GM18873 (cell line): ENCODE measurements around the gene TRABD.

Experiments
- ATAC-seq: cut with Tn5 transposase; IDR thresholded peaks from one replicate; pipeline ENCODE4 v1.9.1; 2021; ENCODE audit warnings: mild to moderate bottlenecking, moderate library complexity, moderate number of reproducible peaks; ENCODE audit not compliant: unreplicated experiment, low FRiP score

The TRABD gene

DNA sequence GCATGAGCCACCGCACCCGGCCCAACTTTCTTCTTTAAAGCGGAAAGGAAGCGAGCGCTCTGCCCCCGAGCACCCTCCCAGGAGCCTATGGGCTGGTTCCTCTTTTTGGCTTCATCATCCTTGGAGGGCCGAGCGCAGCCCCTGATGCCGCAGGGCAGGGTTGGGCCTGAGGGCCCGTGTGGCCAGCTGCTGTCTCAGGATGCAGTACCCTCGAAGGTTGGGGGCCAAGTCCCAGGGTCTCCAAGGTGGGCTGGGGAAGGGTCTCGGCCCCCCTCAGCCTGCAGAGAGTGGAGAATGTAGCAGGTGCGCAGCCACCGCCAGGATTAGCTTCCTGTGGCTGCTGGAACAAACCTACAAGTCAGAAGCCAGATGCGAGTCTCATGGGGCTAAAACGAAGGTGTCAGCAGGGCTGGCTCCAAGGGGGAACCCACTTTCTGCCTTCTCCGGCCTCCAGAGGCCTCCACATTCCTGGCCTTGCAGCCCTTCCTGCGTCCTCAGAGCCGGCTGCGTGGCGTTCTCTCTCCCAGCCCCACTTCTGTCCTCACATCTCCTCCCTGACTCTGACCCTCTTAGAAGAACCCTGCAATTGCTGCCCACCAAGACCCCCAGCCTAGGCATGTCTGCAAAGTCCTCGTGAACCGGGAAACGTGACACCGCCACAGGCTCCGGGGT, 12.3 kb upstream of the TRABD start:
- no peak for ATAC-seq

DNA sequence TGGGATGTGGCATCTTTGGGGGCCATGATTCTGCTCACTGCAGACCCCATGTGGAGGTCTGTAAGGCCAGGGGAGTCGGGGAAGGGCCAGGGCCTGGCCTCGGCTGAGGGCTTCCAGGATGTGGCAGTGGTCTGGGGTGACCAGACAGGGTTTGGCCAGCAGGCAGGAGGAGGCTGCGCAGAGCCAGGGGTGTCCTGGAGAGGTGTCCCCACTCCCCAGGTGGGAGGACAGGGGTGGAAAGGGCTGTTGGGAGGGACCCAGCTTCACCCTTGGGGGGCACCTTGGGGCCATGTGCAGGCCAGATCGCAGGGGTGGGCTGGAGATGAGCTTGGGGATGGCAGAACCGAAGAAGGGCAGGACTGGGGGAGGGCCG, 11.7 kb upstream of the TRABD start:
- no peak for ATAC-seq

DNA sequence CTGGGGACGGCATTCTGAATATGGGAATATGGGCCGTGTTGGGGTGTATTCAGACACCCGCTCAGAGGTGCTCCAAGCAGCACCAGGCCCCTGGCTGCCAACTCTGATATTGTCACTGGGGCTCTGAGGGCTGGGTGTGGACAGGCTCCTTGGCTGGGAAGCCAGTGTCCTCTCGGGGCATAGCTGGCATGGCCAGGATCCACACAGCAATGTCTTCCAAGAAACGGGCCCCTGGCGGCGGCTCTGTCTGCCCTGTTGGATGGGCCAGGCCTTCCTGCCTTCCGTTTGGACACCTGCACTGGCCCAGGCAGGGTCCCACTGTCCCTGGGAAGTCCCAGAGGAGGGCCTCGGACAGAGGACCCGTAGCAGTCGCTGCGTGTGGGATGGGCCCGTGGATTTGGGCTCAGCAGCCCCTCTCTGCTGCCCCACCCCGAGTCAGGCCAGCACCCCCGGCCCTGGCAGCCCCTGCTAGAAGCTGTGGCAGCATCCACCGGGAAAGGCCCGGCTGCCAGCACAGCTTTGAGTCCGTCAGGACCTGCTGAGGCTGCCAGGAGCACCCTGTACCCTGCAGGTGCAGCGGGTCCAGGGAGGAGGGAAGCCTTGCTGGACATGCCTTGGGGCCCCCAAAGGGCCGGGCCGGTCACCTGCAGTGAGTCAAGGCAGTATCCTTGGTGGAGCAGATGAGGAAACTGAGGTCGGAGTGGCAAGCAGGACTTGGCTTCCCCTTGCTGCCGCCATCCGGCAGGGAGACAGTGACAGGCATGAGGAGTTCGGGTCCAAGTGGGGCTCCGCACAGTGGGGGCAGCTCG, 11.1 kb upstream of the TRABD start:
- ATAC-seq = no peak

DNA sequence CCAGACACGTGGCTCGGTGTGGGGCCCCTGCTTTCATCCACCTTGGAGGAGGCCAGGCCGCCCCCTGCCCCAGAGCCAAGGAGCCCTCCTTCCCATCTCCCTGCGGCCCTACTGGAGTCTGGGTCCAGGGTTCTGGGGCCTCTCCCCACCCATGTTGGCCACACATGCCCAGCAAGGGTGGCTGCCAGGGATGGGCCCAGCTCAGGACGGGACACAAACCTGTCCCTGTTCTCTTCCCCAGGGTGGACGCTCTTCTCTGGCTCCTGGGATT, 10.6 kb upstream of the TRABD start:
- no peak for ATAC-seq

DNA sequence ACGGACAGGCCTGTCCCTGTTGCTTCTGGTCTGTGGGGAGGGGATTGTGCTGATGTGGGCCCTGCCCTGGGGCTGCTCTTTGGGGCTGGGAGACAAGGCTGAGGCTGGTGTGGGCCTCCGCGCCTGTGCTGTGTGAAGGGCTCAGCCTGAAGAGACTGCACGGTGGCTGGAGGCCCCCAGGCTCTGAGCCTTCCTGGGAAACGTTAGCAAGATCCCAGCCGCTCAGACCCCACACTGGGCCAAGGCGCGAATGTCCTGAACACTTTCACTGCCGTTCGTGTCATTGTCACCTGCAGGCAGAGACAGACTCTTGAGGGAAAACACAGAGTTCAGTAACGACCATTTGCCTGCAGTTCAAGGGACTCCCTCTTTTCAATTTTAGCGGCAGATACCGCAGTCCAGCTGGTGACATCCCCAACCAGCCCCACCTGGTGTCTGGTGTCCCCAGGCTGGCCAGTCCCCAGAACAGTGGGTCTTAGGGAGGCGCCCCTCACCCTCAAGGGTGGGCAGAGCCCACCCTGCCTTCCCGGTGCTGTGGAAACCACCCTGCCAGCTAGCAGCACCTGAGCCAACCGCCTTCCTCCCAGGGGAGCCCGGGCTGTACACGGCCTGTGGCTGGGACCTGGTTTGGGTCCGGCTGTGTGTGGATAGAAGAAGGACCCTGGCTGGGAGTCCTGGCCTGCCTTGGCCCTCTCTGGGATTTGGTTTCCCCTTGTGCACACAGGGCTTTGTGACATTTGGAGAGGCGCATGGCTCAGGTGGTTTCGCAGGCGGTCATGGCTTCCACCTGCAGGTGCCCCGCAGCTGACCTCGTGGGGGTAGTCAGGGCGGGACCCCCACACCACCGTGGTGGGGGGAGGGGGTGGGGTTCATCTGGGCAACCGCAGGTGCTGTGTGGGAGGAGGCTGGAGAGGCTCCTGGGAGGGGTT, 9.5 kb upstream of the TRABD start:
- no peak for ATAC-seq

DNA sequence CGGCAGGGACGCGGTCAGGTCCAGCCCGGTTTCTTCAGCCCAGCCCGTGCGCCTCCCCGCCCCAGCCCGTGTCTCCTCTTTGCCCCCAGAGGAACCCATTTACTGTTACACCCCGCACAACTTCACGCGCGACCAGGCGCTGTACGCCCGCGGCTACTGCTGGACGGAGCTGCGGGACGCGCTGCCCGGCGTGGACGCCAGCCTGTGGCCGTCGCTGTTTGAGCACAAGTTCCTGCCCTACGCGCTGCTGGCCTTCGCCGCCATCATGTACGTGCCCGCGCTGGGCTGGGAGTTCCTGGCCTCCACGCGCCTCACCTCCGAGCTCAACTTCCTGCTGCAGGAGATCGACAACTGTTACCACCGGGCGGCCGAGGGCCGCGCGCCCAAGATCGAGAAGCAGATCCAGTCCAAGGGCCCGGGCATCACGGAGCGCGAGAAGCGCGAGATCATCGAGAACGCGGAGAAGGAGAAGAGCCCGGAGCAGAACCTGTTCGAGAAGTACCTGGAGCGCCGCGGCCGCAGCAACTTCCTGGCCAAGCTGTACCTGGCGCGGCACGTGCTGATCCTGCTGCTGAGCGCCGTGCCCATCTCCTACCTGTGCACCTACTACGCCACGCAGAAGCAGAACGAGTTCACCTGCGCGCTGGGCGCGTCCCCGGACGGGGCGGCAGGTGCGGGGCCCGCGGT, 8.7 kb upstream of the TRABD start:
- ATAC-seq = no peak

DNA sequence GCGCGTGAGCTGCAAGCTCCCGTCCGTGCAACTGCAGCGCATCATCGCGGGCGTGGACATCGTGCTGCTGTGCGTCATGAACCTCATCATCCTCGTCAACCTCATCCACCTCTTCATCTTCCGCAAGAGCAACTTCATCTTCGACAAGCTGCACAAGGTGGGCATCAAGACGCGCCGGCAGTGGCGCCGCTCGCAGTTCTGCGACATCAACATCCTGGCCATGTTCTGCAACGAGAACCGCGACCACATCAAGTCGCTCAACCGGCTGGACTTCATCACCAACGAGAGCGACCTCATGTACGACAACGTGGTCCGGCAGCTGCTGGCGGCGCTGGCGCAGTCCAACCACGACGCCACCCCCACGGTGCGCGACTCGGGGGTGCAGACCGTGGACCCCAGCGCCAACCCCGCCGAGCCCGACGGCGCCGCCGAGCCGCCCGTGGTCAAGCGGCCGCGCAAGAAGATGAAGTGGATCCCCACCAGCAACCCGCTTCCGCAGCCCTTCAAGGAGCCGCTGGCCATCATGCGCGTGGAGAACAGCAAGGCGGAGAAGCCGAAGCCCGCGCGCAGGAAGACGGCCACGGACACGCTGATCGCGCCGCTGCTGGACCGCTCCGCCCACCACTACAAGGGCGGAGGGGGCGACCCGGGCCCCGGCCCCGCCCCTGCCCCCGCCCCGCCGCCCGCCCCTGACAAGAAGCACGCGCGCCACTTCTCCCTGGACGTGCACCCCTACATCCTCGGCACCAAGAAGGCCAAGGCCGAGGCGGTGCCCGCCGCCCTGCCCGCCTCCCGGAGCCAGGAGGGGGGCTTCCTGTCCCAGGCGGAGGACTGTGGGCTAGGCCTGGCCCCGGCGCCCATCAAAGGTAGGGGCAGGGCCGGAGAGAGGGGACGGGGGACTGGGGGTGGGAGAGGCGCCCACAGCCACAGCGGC, 7.9 kb upstream of the TRABD start:
- ATAC-seq = no peak

DNA sequence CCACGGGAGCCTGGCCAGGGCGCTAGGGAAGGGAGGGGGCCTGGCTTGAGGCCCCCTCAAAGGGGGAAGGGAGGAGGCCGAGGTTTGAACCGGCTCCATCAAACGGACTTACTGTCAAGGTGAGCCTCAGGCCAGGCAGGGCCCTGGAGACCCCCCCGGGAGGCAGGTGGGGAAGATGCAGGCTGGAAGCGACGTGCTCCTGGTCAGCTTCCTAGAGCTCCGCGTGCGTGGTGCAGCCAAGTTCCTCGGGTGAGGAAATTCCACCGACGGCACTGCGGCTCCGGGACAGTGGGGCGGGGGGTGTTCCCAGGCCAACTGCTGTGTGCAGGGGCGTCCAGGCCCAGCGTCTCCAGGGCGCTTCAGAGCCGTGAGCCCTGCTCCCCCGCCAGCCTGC, 7.2 kb upstream of the TRABD start:
- no peak for ATAC-seq

DNA sequence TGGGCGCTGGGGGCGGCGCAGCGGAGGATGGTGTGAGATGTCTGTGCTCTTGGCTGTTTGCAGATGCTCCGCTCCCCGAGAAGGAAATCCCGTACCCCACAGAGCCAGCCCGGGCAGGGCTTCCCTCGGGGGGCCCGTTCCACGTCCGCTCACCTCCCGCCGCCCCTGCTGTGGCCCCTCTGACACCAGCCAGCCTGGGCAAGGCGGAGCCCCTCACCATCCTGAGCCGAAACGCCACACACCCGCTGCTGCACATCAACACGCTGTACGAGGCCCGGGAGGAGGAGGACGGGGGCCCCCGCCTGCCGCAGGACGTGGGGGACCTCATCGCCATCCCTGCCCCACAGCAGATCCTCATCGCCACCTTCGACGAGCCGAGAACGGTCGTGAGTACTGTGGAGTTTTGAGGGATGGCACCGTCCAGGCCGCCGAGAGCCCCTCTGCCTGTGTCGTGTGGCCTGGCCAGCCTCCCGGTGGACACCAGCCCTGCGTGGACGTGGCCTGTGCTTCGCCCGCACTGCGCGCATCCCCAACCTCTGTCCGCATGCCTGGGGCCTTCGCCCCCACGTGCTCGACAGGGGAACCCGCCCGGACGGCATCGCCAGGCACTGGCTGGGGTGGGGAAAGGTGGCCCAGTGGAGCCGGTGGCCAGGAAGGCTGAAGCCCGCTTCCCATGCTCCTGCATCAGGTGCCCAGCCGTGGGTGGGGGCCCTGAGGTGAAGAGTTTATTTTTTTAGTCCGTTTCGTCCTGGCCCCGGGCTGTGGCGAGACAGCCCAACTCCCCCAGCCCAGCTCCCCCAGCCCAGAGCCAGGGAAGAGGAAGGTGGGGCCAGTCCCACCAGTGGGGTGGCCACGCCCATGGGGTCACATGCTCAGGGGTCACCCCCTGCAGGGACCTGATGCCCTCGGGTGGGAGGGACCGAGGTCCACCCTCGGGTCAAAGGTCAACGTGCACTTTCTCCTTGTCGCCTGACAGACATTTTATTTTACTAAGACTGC, 6.5 kb upstream of the TRABD start:
- ATAC-seq = no peak

DNA sequence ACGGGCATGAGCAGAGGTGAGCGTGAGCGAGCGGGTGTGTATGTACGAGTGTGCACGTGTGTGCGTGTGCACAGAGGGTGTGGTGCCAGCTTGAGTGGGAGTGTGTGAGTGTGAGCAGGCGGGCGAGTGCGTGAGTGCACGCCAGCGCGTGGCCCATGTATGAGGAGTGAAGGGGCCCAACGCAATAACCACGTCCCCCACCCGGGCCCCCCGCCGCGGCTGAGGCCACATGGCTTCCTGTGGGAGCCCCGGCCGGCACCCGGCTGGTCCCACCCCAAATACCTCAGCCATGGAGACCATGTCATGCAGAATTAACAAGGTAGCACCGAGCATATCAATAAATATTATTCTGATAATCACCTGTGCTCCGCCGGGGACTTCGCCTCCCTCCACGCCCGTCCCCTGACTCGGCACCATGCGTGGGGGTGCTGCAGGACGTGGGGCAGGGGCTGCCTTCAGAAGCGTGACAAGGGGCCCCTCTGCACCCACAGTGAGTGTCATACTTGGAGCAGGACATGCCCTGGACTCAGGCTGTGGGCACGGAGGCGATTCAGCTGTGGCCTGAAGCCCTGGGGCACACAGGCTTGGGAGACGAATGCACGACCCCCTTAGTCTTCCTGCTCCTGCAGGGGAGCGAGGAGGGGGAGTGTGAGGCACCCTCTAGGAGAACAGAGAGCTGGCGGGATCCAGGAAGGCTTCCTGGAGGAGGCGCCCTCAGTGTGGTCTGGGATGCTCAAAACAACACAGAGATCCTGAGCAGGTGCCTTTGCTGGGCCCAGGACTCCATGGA, 5.6 kb upstream of the TRABD start:
- no peak for ATAC-seq

DNA sequence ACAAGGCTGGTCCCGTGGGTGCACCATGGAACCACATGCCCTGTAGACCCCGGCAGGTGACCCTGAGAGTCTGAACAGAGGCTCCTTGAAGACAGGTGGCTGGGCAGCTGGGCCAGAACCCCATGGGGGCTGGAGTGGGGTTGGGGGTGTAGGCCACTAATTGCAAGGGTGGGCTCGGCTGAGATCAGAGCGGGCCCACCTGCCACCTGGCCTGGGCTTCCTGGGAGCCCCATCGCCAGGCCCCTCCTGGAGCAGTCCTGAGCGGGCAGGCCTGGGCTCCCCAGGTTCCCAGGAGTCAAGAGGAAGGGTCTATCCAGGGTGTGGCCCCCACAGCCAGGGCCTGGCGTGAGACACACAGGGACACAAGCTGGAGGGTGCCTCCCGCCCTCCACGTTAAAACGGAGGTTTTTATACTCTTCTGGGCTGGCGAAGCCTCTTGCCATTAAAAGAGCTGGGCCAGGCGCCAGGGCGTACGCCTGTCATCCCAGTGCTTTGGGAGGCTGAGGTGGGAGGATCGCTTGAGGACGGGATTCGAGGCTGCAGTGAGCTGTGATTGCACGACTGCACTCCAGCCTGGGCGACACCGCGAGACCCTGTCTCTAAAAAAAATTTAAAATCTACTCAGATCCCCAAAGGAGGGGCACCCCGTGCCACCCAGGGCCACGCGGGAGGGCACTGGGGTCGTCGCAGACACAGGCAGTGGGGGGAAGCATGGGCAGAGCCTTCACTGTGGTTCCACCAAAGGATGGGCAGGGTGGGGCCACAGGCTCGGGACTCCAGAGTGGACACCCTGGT, 4.8 kb upstream of the TRABD start:
- no peak for ATAC-seq

DNA sequence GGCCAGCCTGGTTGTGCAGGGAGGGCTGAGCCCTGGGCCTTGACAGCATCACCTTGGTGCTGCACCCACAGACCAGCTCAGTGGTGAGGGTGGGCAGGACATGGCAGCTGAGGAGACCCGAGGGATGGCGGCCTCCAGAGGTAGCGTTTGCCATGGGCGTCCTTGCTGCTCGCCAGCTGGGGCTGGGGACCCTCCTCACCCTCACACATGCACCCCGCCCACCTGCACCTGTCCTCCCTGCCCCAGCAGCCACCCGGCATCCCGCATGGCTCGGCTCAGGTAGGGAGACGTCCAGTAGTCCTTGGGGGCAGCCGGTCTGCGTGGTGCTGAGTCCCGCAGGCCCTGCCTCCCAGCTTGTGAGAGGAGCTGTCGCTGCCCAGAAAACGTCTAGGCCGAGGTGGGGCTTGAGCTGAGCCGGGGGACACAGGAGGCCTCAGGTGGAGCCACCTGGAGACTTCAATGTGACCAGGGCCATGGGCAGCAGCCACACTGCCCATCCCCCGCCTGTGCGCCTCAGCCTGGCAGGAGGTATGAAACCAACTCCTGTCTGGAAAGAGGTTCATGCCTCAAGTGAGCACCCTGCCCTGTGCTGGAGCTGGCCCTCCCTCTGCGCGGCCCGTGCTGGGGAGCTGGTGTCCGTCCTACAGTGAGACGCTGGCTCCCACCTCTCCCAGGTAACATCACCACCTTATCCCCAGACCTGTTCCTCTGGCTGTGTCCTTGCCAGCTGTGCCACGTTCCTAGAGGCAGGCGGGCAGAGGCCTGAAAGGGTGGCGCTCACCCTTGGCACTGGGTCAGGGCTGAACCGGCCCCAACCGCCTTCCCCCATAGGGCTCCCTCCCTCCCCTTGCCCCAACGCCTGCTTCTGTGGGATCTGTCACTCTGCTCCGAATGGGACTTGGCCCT, 3.3 kb upstream of the TRABD start:
- no peak for ATAC-seq

DNA sequence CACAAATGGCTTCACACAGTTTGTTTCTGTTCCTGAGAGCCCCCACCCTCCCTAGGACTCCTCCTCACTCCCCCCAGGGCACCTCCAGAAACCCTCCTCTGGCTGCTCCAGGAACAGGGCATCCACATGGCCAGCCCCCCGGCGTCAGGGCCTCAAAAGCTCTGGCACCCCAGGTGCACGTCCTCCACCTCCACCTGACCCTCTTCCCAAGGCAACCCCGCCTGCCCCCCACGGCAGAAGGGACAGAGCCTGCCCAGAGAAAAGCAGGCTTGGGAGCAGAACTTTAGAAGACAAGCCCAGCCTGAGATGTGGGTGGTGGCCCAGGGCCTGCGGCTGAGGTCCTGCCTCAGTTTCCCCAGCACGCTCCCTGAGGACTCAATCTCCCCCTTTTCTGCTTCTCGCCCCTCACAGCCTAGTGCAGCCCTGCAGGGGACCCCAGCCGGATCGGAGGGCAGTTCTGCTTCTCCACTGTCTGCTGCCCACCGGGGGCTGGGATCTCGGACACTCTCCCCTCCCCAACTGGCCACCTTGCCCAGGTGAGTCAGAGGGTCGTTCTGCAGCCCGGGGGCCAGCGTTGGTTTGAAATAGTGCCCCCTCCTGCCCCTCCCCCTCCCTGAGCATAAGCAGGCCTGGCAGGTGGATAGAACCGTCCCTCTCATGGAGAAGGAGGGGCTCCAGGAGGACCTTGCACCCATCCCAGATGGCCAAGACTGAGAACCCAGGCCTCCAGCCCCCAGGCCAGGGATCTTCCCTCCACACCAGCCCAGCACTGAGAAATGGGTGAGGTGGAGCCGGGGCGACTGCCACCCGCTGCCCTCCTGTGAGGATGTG, 2.4 kb upstream of the TRABD start:
- no peak for ATAC-seq

DNA sequence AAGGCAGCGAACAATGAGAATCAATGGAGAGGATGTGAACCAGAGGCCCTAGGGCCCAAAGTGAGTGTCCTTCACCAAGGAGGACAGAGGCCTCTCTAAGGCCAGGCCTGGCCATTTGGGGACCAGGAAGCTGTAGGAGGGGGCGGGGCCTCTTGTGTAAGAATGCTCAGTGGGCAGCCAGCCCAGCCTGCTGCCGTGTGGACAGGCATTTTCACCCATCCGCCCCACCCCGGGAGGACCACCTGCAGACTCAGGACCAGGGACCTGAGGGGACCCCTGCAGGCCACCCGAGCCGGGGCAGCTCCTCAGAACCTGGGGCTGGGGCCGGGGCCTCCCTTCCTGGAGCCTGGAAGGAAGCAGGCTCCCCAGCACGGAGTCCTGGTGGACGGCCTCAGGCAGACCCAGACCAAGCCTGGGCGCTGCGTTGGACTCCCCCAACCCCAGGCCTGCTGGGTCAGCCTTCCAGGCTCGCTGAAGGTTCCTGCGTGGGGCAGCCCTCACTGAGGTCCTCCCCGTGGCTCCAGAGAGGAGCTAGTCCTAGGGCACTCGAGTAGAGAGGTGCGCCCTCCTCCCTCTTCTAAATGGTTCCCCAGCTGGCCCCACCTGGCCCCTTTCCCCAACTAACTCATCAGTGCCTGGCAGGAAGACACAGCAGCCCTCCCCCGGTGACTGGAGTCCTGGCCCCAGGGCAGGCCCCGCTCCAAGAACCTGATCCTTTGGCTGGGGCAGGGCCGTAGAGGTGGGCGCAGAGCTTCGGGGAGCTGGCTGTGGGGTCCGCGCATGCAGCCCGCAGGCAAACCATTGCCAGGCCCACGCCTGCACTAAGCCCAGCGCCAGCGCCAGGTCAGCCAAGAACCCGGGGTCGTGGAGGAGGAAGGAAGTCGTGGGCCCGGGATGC, 1.5 kb upstream of the TRABD start:
- ATAC-seq = no peak
